ENCODE measurements around the gene COLGALT1. TPM values are rescaled to one million over a fixed set of nuclear protein-coding genes. Genes with fewer than 3 reads are reported as not detected.
A peak's percentile ranks its signal among the peaks of the same experiment; 100 is the strongest.
"Not testable (repeated sequence)": the region's sequence is repeated elsewhere in the genome, so short reads cannot be mapped to it uniquely, and the experiment has no call there.

The COLGALT1 gene
- total RNA-seq, 4 donors from 2014 or later: 54.2 to 92.6 (median 61.5) TPM

GRCh38 chr19:17548145-17548544 lies 7.3 kb upstream of the COLGALT1 start:
- peaks cover 0 to 7% (median 4%) of the 10 kb centered on the region in 4 donors for H3K4me1 ChIP-seq
- no peak for TF ChIP-seq POLR2AphosphoS5 (IDR thresholded peaks at IDR 0.05)
- TF ChIP-seq CTCF (IDR thresholded peaks at IDR 0.05): no peak
- no peak for TF ChIP-seq EP300 (IDR thresholded peaks at IDR 0.05)
- TF ChIP-seq POLR2A (IDR thresholded peaks at IDR 0.05; ENCODE audit: low read depth): no peak
- no peak for DNase-seq (ENCODE audit: extremely low spot score)
- H3K9me3 ChIP-seq: no peaks in the 10 kb centered on the region
- 77% methylated on average over 6 of the region's 6 CpGs for WGBS
- no peak overlapping the region for H3K4me3 ChIP-seq
- intact Hi-C loops (cut with DNase I): no loop called here
- no peaks in the 10 kb centered on the region for H3K36me3 ChIP-seq
- H3K27ac ChIP-seq (replicated peaks in 1 of 4): no peak overlapping the region
- H3K27me3 ChIP-seq: no peaks in the 10 kb centered on the region

- Histone ChIP-seq H3K4me1 (peaks cover 0 to 17% (median 13%) of the 10 kb centered on the region in 4 donors), H3K9me3 (no peaks in the 10 kb centered on the region), H3K4me3 (no peak overlapping the region), H3K27me3 (no peaks in the 10 kb centered on the region), H3K36me3 (no peaks in the 10 kb centered on the region), H3K27ac (replicated peaks in 1 of 4) (no peak overlapping the region)
- no peak for DNase-seq (ENCODE audit: extremely low spot score)
- no peak for TF ChIP-seq EP300 (IDR thresholded peaks at IDR 0.05)
- TF ChIP-seq CTCF (IDR thresholded peaks at IDR 0.05): no peak
- TF ChIP-seq POLR2AphosphoS5 (IDR thresholded peaks at IDR 0.05): no peak
- no peak for TF ChIP-seq POLR2A (IDR thresholded peaks at IDR 0.05; ENCODE audit: low read depth)
- 63% methylated on average over 5 of the region's 5 CpGs for WGBS
- intact Hi-C loops (cut with DNase I): no loop called here
Observed at GRCh38 chr19:17549085-17549740, 6.2 kb upstream of the COLGALT1 start.

GRCh38 chr19:17550076-17550667 lies 5.3 kb upstream of the COLGALT1 start:
- 98% methylated on average over 4 of the region's 4 CpGs for WGBS
- Histone ChIP-seq H3K27me3 (no peaks in the 10 kb centered on the region), H3K4me3 (no peak overlapping the region), H3K4me1 (peaks cover 4 to 24% (median 20%) of the 10 kb centered on the region in 4 donors), H3K9me3 (no peaks in the 10 kb centered on the region), H3K27ac (replicated peaks in 1 of 4) (no peak overlapping the region), H3K36me3 (no peaks in the 10 kb centered on the region)
- DNase-seq (ENCODE audit: extremely low spot score): no peak
- intact Hi-C loops (cut with DNase I): no loop called here
- no peak for TF ChIP-seq CTCF (IDR thresholded peaks at IDR 0.05)
- no peak for TF ChIP-seq POLR2A (IDR thresholded peaks at IDR 0.05; ENCODE audit: low read depth)
- no peak for TF ChIP-seq POLR2AphosphoS5 (IDR thresholded peaks at IDR 0.05)
- TF ChIP-seq EP300 (IDR thresholded peaks at IDR 0.05): no peak

- H3K36me3 ChIP-seq: not testable (repeated sequence)
- peak overlapping the region in 3 of 4 donors; percentile 43 to 69 (median 54) for H3K27ac ChIP-seq (replicated peaks in 1 of 4)
Observed at GRCh38 chr19:17552735-17553134, 2.7 kb upstream of the COLGALT1 start.

GRCh38 chr19:17553256-17553655 lies 2.2 kb upstream of the COLGALT1 start:
- Histone ChIP-seq H3K36me3 (peaks cover 0 to 9% (median 4%) of the 10 kb centered on the region in 4 donors), H3K9me3 (no peaks in the 10 kb centered on the region), H3K27me3 (peaks cover 0 to 3% (median 0%) of the 10 kb centered on the region in 4 donors), H3K4me3 (no peak overlapping the region), H3K27ac (replicated peaks in 1 of 4) (peak overlapping the region; percentile 43 to 69 (median 57)), H3K4me1 (peaks cover 21 to 45% (median 37%) of the 10 kb centered on the region in 4 donors)
- intact Hi-C loops (cut with DNase I): no loop called here
- TF ChIP-seq EP300 (IDR thresholded peaks at IDR 0.05): no peak
- TF ChIP-seq POLR2AphosphoS5 (IDR thresholded peaks at IDR 0.05): peak; percentile 69 to 83
- DNase-seq (ENCODE audit: extremely low spot score): no peak
- 25% methylated on average over 7 of the region's 7 CpGs for WGBS

More at GRCh38 chr19:17552735-17553134, 2.7 kb upstream of the COLGALT1 start:
- H3K27me3 ChIP-seq; DNase-seq (ENCODE audit: extremely low spot score); H3K4me3 ChIP-seq; intact Hi-C loops (cut with DNase I); H3K9me3 ChIP-seq: not testable (repeated sequence)
- WGBS: 93% methylated on average over 4 of the region's 4 CpGs
- peaks cover 21 to 43% (median 35%) of the 10 kb centered on the region in 4 donors for H3K4me1 ChIP-seq

Measured in esophagus muscularis mucosa (tissue), 4 donors.